Stimulated activated CD8-positive, alpha-beta memory T cell treated with anti-CD3 and anti-CD28 coated beads, Interleukin-15, amount 100 ng/mL, for 1 hour (primary cell): ENCODE measurements around the gene PDE8A.
A peak's percentile ranks its signal among the peaks of the same experiment; 100 is the strongest.
"Not testable (repeated sequence)": the region's sequence is repeated elsewhere in the genome, so short reads cannot be mapped to it uniquely, and the experiment has no call there.

Source experiments
- DNase-seq: peaks from one replicate; pipeline ENCODE4 v3.0.0-alpha.2; 2020; ENCODE audit warnings: low read depth

Gene PDE8A

GRCh38 chr15:85133709-85134108 lies 152.1 kb downstream of the PDE8A start:
- no peak for DNase-seq

DNA sequence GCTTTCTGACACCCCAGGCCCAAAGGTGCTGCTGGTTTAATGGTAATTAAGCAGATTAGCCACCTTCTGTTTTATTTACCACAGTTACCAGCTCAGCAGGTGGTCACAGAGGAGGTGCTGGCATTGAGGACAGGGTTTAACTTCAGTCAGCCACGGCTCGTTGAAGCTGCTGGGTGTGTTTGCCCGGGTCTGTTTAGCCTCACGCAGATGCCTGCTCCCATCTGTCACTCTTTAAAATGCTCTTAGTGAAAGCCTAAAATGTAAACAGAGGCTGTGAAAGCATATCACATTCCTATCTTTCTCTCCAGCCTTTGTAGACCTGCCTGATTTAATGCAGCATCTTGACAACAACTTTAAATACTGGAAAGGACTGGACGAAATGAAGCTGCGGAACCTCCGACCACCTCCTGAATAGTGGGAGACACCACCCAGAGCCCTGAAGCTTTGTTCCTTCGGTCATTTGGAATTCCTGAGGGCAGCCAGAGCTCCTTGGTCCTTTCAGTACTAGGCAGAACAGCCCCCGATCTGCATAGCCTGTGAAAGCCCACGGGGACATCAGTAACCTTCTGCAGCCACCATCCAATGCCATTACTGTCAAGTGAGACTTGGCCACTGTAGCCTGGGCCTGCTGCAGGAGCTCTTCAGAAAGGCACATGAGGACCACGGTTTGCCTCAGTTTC lies 156.0 kb downstream of the PDE8A start:
- no peak for DNase-seq

- no peak for DNase-seq
These were observed 157.7 kb downstream of the PDE8A start for GRCh38 chr15:85139391-85139790.

- no peak for DNase-seq
These were observed 160.1 kb downstream of the PDE8A start for GRCh38 chr15:85141726-85142125.

GRCh38 chr15:85142312-85142711 lies 160.7 kb downstream of the PDE8A start:
- no peak for DNase-seq

DNA sequence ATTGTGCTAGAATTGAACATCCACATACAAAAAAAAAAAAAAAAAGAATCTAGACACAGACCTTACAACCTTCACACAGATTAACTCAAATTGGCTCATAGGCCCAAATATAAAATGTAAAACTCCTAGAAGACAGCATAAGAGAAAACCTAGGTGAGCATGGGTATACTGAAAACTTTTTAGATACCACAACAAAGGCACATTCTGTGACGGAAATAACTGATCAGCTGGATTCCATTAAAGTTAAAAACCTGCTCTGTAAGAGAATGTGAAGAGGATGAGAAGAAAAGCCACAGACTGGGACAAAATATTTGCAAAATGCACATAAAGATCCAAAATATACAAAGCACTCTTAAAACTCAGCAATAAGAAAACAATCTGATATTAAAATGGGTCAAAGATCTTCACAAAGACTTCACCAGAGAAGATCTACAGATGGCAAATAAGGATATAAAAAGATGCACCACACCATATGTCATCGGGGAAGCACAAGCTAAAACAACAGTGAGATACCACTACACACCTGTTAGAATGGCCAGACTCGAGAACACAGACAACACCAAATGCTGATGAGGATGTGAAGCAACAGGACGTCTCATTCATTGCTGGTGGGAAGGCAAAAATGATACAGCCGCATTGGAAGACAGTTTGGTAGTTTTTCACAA lies 167.9 kb downstream of the PDE8A start:
- no peak for DNase-seq

DNA sequence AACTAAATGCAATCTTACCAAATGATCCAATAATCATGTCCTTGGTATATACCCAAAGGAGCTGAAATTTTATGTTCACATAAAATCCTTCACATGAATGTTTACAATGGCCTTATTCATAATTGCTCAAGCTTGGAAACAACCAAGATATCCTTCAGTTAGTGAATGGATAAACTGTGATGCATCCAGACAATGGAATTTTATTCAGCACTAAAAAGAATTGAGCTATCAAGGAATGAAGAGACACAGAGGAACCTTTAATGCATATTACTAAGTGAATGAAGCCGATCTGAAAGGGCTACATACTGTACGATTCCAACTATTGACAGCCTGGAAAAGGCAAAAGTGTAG lies 168.4 kb downstream of the PDE8A start:
- no peak for DNase-seq

DNA sequence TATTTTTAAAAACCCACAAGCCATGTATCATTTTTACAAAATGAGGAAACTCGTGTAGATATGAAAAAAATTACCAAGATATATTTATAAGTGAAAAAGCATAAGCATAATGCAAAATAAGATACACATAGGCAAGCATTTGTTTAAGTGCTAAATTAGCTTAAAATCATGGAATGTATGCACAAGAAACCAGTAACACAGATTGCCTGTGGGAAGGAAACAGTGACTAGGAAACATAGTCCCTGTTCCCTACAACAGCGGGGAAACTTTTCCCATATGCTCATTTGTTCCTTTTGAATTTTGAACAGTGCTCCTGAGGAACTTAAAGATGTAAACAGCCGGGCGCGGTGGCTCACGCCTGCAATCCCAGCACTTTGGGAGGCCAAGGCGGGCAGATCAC lies 169.5 kb downstream of the PDE8A start:
- DNase-seq = no peak

- DNase-seq = no peak
These were observed 170.2 kb downstream of the PDE8A start for GRCh38 chr15:85151861-85152260.

GRCh38 chr15:85154061-85154460 lies 172.4 kb downstream of the PDE8A start:
- no peak for DNase-seq

DNA sequence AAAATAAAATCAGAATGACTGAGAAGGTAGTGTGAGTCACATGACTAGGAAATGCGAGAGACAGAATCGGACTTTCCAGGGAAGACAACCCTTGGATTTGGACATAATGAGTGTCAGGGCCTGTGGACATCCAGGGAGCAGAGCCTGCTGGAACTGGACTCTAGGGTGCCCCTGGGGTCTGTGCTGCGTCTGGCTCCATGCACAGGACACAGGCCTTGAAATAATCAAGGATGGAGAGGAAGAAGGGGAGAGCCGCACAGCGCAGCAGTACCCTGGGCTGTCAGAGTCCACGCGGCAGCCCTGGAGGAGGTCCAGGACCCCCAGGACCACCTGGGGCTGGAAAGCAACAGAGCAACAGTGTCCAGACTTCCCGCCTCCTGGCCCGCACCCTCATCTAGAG lies 173.7 kb downstream of the PDE8A start:
- no peak for DNase-seq

- DNase-seq = no peak
These were observed 174.2 kb downstream of the PDE8A start for GRCh38 chr15:85155857-85156256.

DNA sequence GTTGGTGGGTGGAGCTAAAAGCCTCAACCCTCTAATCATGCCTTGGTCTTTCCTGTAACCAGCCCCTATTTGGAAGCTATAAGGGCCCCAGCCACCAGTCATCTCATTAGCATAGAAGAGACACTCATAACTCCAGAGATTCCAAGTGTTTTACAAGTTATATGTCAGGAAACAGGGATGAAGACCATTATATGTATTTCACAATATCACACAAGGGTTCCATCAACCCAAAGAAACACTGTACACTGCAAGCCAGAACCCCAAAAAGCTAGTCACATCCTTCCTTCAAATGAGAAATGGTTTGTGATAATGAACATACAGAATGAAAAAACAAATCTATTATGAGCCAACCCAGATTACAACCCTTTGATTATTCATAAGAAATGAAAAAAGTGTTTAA lies 175.7 kb downstream of the PDE8A start:
- no peak for DNase-seq

DNA sequence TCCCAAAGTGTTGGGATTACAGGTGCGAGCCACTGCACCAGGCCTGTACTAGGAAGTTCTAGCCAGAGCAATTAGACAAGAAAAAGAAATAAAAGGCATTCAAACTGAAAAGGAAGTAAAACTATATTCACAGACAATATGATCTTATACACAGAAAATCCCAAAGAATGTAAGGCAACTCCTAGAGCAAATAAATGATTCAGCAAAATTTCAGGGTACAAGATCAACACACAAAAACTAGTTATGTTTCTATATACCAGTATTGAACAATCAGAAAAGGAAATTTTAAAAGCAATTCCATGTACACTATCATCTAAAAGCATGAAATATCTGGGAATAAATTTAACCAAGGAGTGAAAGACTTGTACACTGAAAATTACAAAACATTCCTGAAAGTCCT lies 180.6 kb downstream of the PDE8A start:
- no peak for DNase-seq

DNA sequence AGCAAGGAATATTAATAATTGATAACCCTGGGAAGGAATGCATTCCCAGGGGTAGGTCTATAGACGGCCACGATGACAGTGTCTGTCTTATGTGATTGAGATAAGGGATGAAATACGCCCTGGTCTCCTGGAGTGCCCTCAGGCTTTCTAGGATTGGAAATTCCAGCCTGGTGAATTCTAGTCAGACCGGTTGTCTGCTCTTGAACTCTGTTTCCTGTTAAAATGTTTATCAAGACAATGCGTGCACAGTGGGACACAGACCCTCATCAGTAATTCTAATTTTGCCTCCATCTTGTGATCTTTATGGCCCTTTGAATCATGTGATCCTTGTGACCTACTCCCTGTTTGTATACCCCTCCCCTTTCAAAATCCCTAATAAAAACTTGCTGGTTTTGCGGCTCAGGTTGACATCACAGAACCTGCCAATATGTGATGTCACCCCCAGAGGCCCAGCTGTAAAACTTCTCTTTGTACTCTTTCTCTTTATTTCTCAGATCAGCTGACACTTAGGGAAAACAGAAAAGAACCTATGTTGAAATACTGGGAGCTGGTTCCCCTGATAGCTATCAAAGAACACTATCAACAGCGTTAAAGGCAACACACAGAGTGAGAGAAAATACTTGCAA lies 183.3 kb downstream of the PDE8A start:
- DNase-seq = no peak

DNA sequence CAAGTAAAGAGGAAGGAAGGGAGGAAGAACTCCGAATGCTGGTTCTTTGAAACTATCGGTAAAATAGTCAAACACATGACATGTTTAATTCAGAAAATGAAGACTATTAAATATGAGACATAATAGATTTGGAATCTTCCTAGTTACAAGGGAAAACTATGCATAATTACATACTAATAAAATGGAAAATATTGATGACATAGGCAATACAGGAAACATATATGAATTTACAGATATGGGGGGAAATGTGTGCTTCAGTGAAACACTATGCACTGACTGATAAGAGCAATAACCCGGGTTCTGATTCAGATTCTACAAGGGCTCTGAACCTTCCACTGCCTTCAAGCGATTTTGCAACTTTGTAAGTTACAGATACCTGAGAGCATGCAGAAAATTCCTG lies 185.9 kb downstream of the PDE8A start:
- no peak for DNase-seq

- peak; percentile 18 for DNase-seq
These were observed 187.1 kb downstream of the PDE8A start for GRCh38 chr15:85168642-85169173.

- DNase-seq = no peak
These were observed 190.1 kb downstream of the PDE8A start for GRCh38 chr15:85171736-85172135.

DNA sequence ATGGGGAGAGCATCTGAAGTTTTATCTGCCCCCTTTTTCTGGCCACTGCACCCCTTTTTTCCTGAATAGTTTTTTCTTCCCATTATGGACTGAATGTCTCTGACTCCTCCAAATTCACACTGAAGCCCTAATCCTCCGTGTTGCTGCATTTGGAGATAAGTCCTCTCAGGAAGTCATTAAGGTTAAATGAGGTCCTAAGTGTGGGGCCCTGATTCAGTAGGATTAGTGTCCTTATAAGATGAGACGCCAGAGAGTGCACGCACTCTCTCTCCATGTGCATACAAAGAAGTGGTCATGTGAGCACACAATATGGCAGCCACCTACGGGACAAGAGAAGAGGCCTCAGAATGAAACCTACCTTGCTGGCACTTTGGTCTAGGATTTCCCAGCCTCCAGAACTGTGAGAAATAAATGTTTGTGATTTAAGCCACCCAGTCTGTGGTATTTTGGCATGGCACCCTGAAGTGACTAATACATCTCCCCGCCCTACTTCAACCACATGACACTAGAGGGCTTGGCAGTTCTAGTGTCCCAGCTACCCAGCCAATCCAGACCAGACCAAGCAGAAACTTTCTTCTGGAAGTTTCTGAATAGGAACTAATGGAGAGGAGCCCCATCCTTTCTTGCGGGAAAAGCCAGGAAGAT lies 191.3 kb downstream of the PDE8A start:
- no peak for DNase-seq

- DNase-seq = not testable (repeated sequence)
These were observed 192.0 kb downstream of the PDE8A start for GRCh38 chr15:85173630-85174029.

DNA sequence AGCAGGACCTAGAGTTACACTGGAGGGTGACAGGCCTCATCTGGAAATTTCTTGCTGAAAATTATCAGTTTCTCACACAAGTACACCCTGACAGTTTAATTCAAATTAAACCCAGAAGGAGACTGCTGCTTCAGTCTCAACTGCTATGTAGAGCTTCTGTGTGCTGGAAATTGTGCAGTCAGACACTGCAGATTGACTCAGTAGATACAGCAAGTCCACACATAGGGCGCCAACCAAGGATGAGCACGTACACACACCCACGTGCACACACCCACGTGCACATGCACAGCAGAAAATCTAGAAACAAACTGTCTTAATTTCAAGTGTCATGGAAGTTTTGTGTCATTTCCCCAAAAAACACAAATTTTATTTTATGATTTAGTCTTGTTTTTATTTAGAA lies 192.9 kb downstream of the PDE8A start:
- no peak for DNase-seq

- DNase-seq = not testable (repeated sequence)
These were observed 195.4 kb downstream of the PDE8A start for GRCh38 chr15:85177042-85177515.

DNA sequence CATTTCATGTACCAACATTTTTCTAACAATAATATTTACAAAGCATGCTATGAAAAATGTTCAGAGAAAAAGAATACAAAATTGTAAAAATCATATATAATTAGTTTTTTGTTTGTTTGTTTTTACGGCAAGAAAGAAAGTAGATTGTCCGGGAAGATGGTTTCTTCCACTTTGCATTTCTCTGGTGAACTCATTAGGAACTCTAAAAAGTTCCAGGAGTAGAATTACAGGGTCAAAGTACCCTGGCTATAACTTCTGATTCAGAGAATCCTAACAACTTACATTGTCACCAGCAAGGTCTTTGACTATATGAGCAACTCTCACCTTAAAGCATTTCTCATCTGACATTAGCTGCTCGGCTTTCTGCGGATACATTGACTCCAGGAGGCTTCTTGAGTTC lies 196.7 kb downstream of the PDE8A start:
- DNase-seq = no peak
